ENCODE results near the gene SGMS2. TPM values are rescaled to one million over a fixed set of nuclear protein-coding genes. Genes with fewer than 3 reads are reported as not detected.

The SGMS2 gene
- total and polyA plus RNA-seq, 10 donors = 0.20 to 35.5 (median 4.9) TPM

DNA sequence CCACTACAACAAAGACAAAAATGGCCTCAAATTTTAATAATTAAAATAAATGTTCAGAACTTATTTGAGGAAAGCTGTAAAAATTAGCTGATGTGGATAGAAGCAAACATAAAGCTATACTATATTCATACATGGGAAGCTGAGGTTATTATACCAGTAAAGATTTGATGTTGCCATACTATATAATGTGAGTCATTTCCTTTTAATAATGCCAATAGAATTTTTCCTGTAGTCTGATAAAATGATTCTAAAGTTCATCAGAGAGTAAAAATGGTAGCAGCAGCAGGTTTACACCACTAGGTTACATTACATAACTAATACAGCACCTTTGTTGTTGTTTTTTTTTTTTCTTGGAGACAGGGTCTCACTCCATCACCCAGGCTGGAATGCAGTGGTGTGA is 61.1 kb downstream of the SGMS2 start:
- Histone ChIP-seq H3K4me3 (no peak overlapping the region), H3K9me3 (peaks cover 0 to 35% (median 26%) of the 10 kb centered on the region in 8 donors), H3K27ac (no peak overlapping the region), H3K27me3 (replicated peaks in 1 of 7) (no peaks in the 10 kb centered on the region), H3K36me3 (no peaks in the 10 kb centered on the region), H3K4me1 (no peaks in the 10 kb centered on the region)
- intact Hi-C loops (cut with DNase I; ENCODE audit: low total_unique reads) = no loop called here
- no peak for TF ChIP-seq POLR2AphosphoS5 (IDR thresholded peaks at IDR 0.05)
- TF ChIP-seq POLR2A (IDR thresholded peaks at IDR 0.05) = no peak
- TF ChIP-seq, protein P1, sequence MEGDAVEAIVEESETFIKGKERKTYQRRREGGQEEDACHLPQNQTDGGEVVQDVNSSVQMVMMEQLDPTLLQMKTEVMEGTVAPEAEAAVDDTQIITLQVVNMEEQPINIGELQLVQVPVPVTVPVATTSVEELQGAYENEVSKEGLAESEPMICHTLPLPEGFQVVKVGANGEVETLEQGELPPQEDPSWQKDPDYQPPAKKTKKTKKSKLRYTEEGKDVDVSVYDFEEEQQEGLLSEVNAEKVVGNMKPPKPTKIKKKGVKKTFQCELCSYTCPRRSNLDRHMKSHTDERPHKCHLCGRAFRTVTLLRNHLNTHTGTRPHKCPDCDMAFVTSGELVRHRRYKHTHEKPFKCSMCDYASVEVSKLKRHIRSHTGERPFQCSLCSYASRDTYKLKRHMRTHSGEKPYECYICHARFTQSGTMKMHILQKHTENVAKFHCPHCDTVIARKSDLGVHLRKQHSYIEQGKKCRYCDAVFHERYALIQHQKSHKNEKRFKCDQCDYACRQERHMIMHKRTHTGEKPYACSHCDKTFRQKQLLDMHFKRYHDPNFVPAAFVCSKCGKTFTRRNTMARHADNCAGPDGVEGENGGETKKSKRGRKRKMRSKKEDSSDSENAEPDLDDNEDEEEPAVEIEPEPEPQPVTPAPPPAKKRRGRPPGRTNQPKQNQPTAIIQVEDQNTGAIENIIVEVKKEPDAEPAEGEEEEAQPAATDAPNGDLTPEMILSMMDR (IDR thresholded peaks at IDR 0.05 in 8 of 11, conservative IDR thresholded peaks at IDR 0.05 in 3 of 11) = no peak
- DNase-seq = no peak

DNA sequence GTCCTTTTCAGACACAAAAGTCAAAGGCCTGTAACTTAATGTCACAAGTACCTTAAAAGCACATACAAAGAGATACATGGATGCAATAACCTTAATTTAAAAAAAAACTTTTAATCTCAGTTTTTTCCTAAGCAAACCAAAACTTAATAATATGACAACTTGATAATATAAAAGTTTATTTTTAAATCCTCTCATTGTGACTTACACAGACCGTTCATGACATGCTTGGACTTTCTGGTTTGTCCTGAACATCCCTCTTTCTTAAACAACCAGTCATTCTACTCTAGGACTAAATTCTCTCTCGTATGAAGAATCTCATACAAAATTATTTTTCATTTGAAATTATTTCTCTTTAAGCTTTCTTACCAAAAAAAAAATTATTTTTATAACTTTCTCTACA is 63.5 kb downstream of the SGMS2 start:
- WGBS, 5 donors = 36 to 63% (median 40%) methylated on average over 2 of the region's 2 CpGs
- Histone ChIP-seq H3K9me3 (peaks cover 0 to 35% (median 26%) of the 10 kb centered on the region in 8 donors), H3K4me1 (no peaks in the 10 kb centered on the region), H3K27ac (no peak overlapping the region), H3K36me3 (no peaks in the 10 kb centered on the region), H3K27me3 (replicated peaks in 1 of 7) (no peaks in the 10 kb centered on the region), H3K4me3 (no peak overlapping the region)
- intact Hi-C loops (cut with DNase I; ENCODE audit: low total_unique reads) = no loop called here
- DNase-seq = no peak
- TF ChIP-seq, protein P1 (IDR thresholded peaks at IDR 0.05 in 8 of 11, conservative IDR thresholded peaks at IDR 0.05 in 3 of 11) = no peak
- TF ChIP-seq POLR2A (IDR thresholded peaks at IDR 0.05) = no peak
- TF ChIP-seq POLR2AphosphoS5 (IDR thresholded peaks at IDR 0.05) = no peak

DNA sequence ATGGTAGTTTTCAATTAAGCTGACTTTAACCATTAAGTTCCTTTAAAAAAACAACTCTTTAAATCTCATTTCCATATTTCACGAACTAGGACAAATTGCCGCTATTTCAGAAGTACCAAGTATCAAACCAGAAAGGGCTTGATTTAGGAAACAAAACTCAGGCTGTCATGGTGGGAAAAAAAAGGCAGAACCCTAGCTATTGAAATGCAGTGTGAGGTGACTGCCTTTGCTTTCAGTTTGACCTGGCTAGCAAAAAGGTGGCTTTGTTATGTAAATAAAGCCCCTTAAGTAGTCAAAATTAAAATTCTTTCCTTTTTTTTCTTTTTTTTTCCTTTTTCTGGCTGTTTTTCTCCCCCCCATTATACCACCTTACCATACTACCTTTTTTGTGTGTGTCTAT is 66.0 kb downstream of the SGMS2 start:
- 88 to 97% (median 92%) methylated on average over 2 of the region's 2 CpGs for WGBS, 5 donors
- H3K36me3 ChIP-seq = no peaks in the 10 kb centered on the region
- DNase-seq = no peak
- H3K4me1 ChIP-seq = no peaks in the 10 kb centered on the region
- no peak overlapping the region for H3K4me3 ChIP-seq
- H3K27ac ChIP-seq = no peak overlapping the region
- TF ChIP-seq, protein P1 (IDR thresholded peaks at IDR 0.05 in 8 of 11, conservative IDR thresholded peaks at IDR 0.05 in 3 of 11) = no peak
- TF ChIP-seq POLR2A (IDR thresholded peaks at IDR 0.05) = no peak
- TF ChIP-seq POLR2AphosphoS5 (IDR thresholded peaks at IDR 0.05) = no peak
- H3K9me3 ChIP-seq = peaks cover 0 to 35% (median 26%) of the 10 kb centered on the region in 8 donors
- H3K27me3 ChIP-seq (replicated peaks in 1 of 7) = no peaks in the 10 kb centered on the region
- intact Hi-C loops (cut with DNase I; ENCODE audit: low total_unique reads) = no loop called here

DNA sequence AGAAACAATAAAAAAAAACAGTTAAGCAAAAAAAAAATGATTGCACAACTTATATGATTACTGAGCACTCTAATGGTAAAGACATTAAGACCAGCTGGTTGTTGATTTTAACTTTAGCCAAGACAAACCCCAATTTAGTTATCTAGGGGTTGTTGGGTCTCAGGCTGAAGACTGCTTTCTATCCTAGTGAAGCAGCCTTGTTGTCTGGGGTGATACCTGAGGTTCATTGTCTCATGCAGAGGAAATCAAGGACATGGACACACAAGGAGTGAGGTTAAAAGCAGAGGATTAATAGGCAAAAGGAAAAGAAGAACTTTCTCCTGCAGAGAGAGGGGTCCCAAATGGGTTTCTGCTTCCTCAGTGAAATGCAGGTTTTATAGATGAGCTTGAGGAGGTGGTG is 66.6 kb downstream of the SGMS2 start:
- Histone ChIP-seq H3K4me1 (no peaks in the 10 kb centered on the region), H3K4me3 (no peak overlapping the region), H3K27ac (no peak overlapping the region), H3K36me3 (no peaks in the 10 kb centered on the region), H3K27me3 (replicated peaks in 1 of 7) (peaks cover 0 to 2% (median 0%) of the 10 kb centered on the region in 7 donors), H3K9me3 (peaks cover 0 to 35% (median 26%) of the 10 kb centered on the region in 8 donors)
- DNase-seq = no peak
- TF ChIP-seq POLR2A (IDR thresholded peaks at IDR 0.05) = no peak
- TF ChIP-seq, protein P1 (IDR thresholded peaks at IDR 0.05 in 8 of 11, conservative IDR thresholded peaks at IDR 0.05 in 3 of 11) = no peak
- TF ChIP-seq POLR2AphosphoS5 (IDR thresholded peaks at IDR 0.05) = no peak
- intact Hi-C loops (cut with DNase I; ENCODE audit: low total_unique reads) = no loop called here
